PFSK-1 (cell line): ENCODE data around the gene TMEM176A.

ENCODE experiments used
- FOXP2 ChIP-seq: optimal IDR thresholded peaks from 2 replicates; pipeline ENCODE3; 2011; ENCODE audit warnings: borderline replicate concordance, control low read depth, inconsistent platforms; ENCODE audit not compliant: insufficient read depth; ENCODE audit errors: extremely low read length, extremely low read depth
- POLR2AphosphoS5 ChIP-seq: IDR thresholded peaks from 2 replicates; pipeline ENCODE4 v1.6.1; 2012; ENCODE audit warnings: low read depth, mild to moderate bottlenecking, control low read depth, low read length, moderate library complexity
- SIN3A ChIP-seq: IDR thresholded peaks from 2 replicates; pipeline ENCODE4 v1.6.1; 2012; ENCODE audit warnings: mild to moderate bottlenecking, low read length, moderate library complexity, borderline replicate concordance; ENCODE audit not compliant: insufficient read depth
- TAF1 ChIP-seq: IDR thresholded peaks from 2 replicates; pipeline ENCODE4 v1.6.1; 2012; ENCODE audit warnings: low read length, control low read depth, borderline replicate concordance; ENCODE audit not compliant: insufficient read depth
- TF ChIP-seq, protein P1 (sequence below), 2 experiments: IDR thresholded peaks; 2 replicates each; pipeline versions ENCODE4 v1.6.1 to v1.8.0; 2011 to 2012; ENCODE audit warnings: low read depth in 2 of 2, low read length in 2 of 2, control low read depth in 1 of 2, inconsistent platforms in 1 of 2, mild to moderate bottlenecking in 1 of 2, moderate library complexity in 1 of 2; ENCODE audit not compliant: insufficient read depth in 1 of 2

DNA sequence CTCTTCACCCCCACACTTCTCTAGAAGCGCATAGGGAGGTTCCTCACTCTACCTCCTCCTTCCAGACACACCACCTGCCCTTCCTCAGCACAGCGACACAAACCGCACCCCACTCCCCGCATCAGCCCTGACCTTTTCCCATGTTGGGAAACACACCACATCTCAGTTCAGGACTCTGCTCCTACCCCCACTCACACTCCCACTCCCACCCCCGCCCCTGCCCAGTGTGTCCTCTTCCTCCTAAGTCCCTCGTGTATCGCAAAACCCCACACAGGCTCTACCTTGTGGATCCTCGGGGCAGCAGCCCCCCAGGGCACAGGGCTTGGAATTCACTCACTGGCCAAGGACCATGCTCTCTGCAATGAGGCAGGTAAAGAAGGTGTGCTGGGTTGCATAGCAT, 47.5 kb downstream of the TMEM176A start:
- TF ChIP-seq POLR2AphosphoS5 (no peak), SIN3A (no peak), FOXP2 (no peak), TAF1 (no peak)
- TF ChIP-seq, protein P1, sequence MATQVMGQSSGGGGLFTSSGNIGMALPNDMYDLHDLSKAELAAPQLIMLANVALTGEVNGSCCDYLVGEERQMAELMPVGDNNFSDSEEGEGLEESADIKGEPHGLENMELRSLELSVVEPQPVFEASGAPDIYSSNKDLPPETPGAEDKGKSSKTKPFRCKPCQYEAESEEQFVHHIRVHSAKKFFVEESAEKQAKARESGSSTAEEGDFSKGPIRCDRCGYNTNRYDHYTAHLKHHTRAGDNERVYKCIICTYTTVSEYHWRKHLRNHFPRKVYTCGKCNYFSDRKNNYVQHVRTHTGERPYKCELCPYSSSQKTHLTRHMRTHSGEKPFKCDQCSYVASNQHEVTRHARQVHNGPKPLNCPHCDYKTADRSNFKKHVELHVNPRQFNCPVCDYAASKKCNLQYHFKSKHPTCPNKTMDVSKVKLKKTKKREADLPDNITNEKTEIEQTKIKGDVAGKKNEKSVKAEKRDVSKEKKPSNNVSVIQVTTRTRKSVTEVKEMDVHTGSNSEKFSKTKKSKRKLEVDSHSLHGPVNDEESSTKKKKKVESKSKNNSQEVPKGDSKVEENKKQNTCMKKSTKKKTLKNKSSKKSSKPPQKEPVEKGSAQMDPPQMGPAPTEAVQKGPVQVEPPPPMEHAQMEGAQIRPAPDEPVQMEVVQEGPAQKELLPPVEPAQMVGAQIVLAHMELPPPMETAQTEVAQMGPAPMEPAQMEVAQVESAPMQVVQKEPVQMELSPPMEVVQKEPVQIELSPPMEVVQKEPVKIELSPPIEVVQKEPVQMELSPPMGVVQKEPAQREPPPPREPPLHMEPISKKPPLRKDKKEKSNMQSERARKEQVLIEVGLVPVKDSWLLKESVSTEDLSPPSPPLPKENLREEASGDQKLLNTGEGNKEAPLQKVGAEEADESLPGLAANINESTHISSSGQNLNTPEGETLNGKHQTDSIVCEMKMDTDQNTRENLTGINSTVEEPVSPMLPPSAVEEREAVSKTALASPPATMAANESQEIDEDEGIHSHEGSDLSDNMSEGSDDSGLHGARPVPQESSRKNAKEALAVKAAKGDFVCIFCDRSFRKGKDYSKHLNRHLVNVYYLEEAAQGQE (IDR thresholded peaks at IDR 0.05; ENCODE audit: insufficient read depth in 1 of 2, low read depth in 2 of 2, low read length in 2 of 2), result no peak
